AG04449 (cell line): ENCODE results near the gene BCL2L15.

Experiments
- CTCF ChIA-PET: fragments of 350-600 bp; formaldehyde crosslinking; extraction: SDS; loops from one replicate; lab custom pipeline; 2021; ENCODE audit warnings: antibody characterized with exemption; lab: Yijun Ruan, JAX
- POLR2A ChIA-PET: fragments of 400-600, 350-600 bp; formaldehyde crosslinking; extraction: SDS; loops from one replicate; lab custom pipeline; 2020; ENCODE audit warnings: antibody characterized with exemption, inconsistent platforms; lab: Yijun Ruan, JAX
- DNase-seq: peaks from one replicate; pipeline ENCODE4 v3.0.0-alpha.2; 2010; ENCODE audit warnings: low read depth, low spot score
- H3K4me3 ChIP-seq: 2 replicates; pipeline ENCODE4 v1.5.1; 2011; ENCODE audit warnings: low read depth, mild to moderate bottlenecking, control low read depth, low read length
- TF ChIP-seq, protein P1 (sequence below): IDR thresholded peaks from one replicate; pipeline ENCODE4 v1.5.1; 2011; ENCODE audit warnings: mild to moderate bottlenecking, moderate library complexity, low read length, control low read depth, inconsistent platforms; ENCODE audit not compliant: insufficient read depth; ENCODE audit errors: missing control alignments

Gene BCL2L15

DNA sequence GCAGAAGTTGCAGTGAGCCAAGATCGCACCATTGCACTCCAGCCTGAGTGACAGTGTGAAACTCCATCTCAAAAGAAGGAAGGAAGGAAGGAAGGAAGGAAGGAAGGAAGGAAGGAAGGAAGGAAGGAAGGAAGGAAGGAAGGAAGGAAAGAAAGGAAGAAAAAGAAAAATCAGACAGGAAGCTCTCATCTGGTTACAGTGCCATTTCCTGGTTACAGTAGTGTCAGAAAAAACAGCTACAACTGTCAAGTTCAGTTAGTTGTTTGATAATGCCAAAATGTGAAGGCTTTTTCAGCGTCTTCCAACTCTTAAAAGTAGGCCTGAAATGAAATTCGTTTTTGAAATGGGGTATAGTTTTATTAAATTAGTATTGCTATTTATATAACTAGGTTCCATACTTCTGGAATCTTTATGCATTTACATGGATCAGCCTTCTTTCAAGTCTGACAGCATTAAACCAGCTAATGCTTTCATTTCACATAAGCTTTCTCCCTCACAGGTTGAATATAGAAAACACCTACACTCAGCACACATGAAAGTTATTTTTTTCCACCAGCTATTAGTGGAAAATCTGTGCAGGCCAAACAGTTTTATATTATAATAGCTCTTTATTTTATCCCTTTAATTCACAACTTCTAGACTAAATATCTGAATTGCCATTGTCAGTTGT is 37.1 kb downstream of the BCL2L15 start:
- no peak overlapping the region for H3K4me3 ChIP-seq
- ChIA-PET CTCF (interaction anchor here (1.0 to 1.5 kb wide), 2 partner anchors 14 to 127 kb away, joined by 3 read pairs; no protein-coding TSS in a partner anchor), POLR2A (no interaction called here)
- no peak for DNase-seq
- TF ChIP-seq, protein P1, sequence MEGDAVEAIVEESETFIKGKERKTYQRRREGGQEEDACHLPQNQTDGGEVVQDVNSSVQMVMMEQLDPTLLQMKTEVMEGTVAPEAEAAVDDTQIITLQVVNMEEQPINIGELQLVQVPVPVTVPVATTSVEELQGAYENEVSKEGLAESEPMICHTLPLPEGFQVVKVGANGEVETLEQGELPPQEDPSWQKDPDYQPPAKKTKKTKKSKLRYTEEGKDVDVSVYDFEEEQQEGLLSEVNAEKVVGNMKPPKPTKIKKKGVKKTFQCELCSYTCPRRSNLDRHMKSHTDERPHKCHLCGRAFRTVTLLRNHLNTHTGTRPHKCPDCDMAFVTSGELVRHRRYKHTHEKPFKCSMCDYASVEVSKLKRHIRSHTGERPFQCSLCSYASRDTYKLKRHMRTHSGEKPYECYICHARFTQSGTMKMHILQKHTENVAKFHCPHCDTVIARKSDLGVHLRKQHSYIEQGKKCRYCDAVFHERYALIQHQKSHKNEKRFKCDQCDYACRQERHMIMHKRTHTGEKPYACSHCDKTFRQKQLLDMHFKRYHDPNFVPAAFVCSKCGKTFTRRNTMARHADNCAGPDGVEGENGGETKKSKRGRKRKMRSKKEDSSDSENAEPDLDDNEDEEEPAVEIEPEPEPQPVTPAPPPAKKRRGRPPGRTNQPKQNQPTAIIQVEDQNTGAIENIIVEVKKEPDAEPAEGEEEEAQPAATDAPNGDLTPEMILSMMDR, result no peak

DNA sequence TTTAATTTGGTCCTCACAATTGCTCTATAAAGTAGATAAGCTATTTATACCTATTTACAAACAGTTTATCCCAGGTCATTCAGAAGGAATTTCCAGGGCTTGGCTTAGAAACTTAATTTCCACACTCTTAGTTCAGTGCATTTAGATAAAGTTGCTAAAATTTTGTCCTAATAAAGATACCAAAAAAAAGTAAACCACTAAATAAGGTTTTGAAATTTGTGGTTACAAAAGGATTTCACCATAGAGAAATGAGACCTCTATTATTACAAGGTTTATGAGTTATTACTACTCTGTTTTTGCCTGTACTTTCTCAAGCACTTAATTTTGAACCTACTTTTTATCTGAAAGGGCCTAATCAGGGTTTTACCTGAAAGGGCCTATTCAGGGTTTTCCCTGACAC is 38.3 kb downstream of the BCL2L15 start:
- POLR2A ChIA-PET, result no interaction called here
- no peak overlapping the region for H3K4me3 ChIP-seq
- CTCF ChIA-PET, result interaction anchor here (1.2 kb wide), 1 partner anchor 115 kb away, joined by 3 read pairs; no protein-coding TSS in a partner anchor
- TF ChIP-seq, protein P1, result no peak
- DNase-seq, result no peak

DNA sequence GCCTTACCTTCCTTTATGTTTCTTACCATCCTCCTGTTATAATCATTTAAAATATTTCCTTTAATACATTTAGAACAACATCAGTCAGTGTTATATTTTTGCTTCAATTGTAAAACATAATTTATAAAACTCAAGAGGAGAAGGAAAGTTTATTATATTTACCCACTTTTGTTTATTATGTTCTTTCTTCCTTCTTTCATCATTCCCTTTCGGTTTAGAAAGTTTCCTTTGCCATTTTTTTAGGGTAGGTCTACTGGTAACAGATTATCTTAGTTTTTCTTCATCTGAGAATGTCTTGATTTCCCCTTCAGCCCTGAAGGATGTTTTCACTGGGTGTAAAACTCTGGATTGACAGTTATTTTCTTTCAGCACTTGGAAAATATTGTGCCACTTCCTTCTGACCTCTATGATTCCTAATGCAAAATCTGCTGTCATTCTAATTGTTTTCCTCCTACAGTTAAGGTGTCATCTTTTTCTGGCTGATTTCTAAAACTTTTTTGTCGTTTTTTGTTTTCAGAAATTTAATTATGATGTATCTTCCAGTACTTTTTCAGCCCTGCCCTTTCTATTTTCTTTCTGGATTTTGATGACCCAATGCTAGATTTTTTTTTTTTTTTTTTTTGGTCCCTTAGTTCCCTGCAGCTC is 40.9 kb downstream of the BCL2L15 start:
- TF ChIP-seq, protein P1, result no peak
- DNase-seq, result no peak
- CTCF ChIA-PET, result no interaction called here
- POLR2A ChIA-PET, result no interaction called here
- H3K4me3 ChIP-seq, result no peak overlapping the region

DNA sequence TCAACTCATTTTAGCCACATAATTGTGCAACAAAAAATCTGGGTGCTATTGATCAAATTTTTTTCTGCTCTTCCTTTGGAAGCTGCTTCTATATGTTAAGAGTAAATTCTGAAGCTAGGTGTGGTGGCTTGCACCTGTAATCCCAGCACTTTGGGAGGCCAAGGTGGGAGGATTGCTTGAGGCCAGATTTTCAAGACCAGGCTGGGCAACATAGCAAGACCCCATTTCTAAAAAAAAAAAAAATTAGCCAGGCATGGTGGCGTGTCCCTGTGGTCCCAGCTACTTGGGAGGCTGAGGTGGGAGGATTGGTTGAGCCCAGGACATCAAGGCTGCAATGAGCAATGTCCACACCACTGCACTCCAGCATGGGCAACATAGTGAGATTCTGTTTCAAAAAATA is 50.8 kb downstream of the BCL2L15 start:
- DNase-seq, result no peak
- CTCF ChIA-PET, result interaction anchor here (0.9 to 3.9 kb wide), 22 partner anchors 11 to 506 kb away, joined by 3 to 47 read pairs (median 8); partner anchors contain the start of genes AP4B1, HIPK1 and OLFML3
- H3K4me3 ChIP-seq, result no peak overlapping the region
- POLR2A ChIA-PET, result no interaction called here
- TF ChIP-seq, protein P1, result no peak

DNA sequence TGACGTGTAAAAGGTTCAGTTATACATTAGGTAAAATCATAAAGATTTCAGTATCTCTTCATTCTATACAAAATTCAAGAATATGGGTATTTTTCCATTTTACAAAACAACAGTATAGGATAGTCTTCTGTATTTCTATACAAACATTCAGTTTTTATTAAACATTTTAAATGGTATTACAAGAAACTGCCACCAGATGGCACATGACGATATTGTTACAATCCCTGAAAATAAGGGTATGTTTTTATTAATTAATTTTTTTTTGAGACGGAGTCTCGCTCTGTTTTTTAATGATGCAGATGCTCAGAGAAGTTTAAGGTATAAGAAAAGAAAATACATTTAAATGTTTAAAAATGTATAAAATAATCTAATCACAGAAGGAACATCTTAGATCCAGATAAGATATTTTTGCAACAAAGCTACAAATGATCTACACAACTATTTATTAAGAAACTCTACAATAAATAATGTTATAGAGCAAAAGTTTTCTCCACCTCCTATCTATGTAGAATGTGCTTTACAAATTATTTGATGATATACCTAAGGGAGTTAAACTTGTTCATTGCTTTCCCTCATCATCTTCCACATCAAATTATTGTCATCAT is 51.6 kb downstream of the BCL2L15 start:
- POLR2A ChIA-PET, result no interaction called here
- CTCF ChIA-PET, result interaction anchor here (0.6 to 3.9 kb wide), 37 partner anchors 8 to 507 kb away, joined by 3 to 47 read pairs (median 6); partner anchors contain the start of genes AP4B1, HIPK1, OLFML3 and RSBN1
- H3K4me3 ChIP-seq, result no peak overlapping the region
- TF ChIP-seq, protein P1, result no peak
- no peak for DNase-seq

DNA sequence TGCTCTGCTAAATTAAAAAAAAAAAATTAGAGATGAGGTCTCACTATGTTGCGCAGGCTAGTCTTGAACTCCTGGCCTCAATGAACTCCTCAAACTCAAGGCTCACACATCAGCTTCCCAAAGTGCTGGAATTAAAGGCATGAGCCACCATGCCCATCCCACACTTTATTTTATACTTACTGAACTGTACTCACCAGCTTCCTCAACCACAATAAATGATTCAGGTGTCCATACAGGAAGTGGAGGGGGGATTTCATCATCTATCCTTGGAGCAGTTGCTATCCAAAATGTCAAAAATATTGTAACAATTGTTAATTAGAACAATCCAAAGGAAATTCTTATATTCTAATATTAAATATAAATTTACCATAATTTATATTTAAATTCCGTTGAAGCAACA is 52.7 kb downstream of the BCL2L15 start:
- no peak for DNase-seq
- POLR2A ChIA-PET, result no interaction called here
- TF ChIP-seq, protein P1, result no peak
- no peak overlapping the region for H3K4me3 ChIP-seq
- CTCF ChIA-PET, result interaction anchor here (0.6 to 3.9 kb wide), 33 partner anchors 9 to 513 kb away, joined by 3 to 47 read pairs (median 6); partner anchors contain the start of genes AP4B1, HIPK1, OLFML3 and RSBN1
